ENCODE data around the gene FUT7. TPM values are rescaled to one million over a fixed set of nuclear protein-coding genes. Genes with fewer than 3 reads are reported as not detected.

FUT7 gene
- total RNA-seq, 4 donors from 2014 or later, result 0.20 TPM; not detected in 3

DNA sequence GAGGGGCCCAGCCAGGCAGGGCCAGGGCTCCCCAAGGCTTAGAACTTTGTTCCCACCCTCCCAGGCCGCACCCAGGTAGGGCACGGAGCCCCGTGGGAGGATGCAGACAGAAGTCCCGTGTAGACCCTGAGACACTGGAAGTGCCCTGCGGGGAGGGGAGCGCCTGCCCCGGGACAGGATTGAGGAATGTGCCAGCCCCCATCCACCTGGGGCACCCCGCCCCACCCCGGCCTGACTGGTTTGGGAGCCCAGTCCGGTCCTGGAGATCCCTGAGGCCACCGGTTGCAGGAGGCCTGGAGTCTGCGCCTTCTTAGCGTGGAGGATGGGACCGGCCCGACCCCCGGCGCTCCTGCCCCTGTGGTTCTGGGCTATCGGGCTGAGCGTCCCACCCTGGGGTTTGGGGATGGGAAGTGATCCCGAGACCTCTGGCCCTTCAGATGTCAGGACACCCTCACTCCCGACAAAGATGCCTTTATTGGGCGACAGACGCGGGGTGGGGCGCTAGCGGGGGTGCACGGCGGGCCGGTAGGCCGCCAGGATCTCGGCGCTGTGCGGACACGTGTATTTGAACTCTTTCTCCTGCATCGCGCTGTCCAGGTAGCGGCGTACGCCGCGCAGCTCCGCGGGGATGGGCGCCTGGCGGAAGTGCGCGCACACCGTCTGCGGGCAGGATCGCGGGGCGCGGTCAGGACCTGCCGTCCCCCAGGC is 37.6 kb downstream of the FUT7 start:
- Histone ChIP-seq H3K9me3 (no peaks in the 10 kb centered on the region), H3K4me3 (peak overlapping the region in 1 of 2 donors; percentile 28), H3K36me3 (peaks cover 0 to 18% of the 10 kb centered on the region in 2 donors), H3K4me1 (peaks cover 0 to 53% (median 31%) of the 10 kb centered on the region in 3 donors), H3K27me3 (peaks cover 54% of the 10 kb centered on the region), H3K27ac (no peak overlapping the region)
- WGBS, 2 donors (ENCODE audit: low coverage in 1 of 2), result no CpG with 5 or more reads among the region's 54 CpGs
- ATAC-seq, result no peak
- TF ChIP-seq EP300 (IDR thresholded peaks at IDR 0.05) (no peak), POLR2A (IDR thresholded peaks at IDR 0.05) (no peak), POLR2AphosphoS5 (IDR thresholded peaks at IDR 0.05) (no peak), CTCF (IDR thresholded peaks at IDR 0.05) (no peak)

- peak overlapping the region in 3 of 4 donors; percentile 90 to 96 (median 95) for H3K27ac ChIP-seq
Observed at GRCh38 chr9:136992819-136993369, 39.0 kb downstream of the FUT7 start.

GRCh38 chr9:136991993-136992818 is 39.7 kb downstream of the FUT7 start, which contains the start of gene PAXX:
Gene PAXX (plus strand): TSS chr9:136992422. CDS start chr9:136992444, 22 bp downstream.
- 0% methylated on average over 4 of the region's 92 CpGs; no CpG with 5 or more reads in 1 of the 2 donors for WGBS, 2 donors (ENCODE audit: low coverage in 1 of 2)
- H3K4me1 ChIP-seq, result peaks cover 0 to 53% (median 31%) of the 10 kb centered on the region in 3 donors
- no peaks in the 10 kb centered on the region for H3K9me3 ChIP-seq
- peak within 1 kb of the TSS; percentile 43 to 96 (median 92) for H3K27ac ChIP-seq
- H3K4me3 ChIP-seq, result peak within 1 kb of the TSS; percentile 67 to 80
- peak; percentile 95 for ATAC-seq
- peak in 1 of 2 donors; percentile 19 for TF ChIP-seq POLR2A (IDR thresholded peaks at IDR 0.05)
- peak in 2 of 4 experiments; percentile 4 to 12 for TF ChIP-seq CTCF (IDR thresholded peaks at IDR 0.05)
- no peak for TF ChIP-seq POLR2AphosphoS5 (IDR thresholded peaks at IDR 0.05)
- TF ChIP-seq EP300 (IDR thresholded peaks at IDR 0.05), result no peak
- H3K36me3 ChIP-seq, result peaks cover 0 to 18% of the 10 kb centered on the region in 2 donors
- H3K27me3 ChIP-seq, result peaks cover 43% of the 10 kb centered on the region

More at GRCh38 chr9:136992819-136993369, 39.0 kb downstream of the FUT7 start:
- Histone ChIP-seq H3K4me3 (peak overlapping the region; percentile 67 to 80), H3K4me1 (peaks cover 0 to 53% (median 31%) of the 10 kb centered on the region in 3 donors), H3K9me3 (no peaks in the 10 kb centered on the region), H3K36me3 (peaks cover 0 to 18% of the 10 kb centered on the region in 2 donors), H3K27me3 (peaks cover 47% of the 10 kb centered on the region)
- ATAC-seq, result no peak
- 70% methylated on average over 2 of the region's 18 CpGs; no CpG with 5 or more reads in 1 of the 2 donors for WGBS, 2 donors (ENCODE audit: low coverage in 1 of 2)
- TF ChIP-seq CTCF (IDR thresholded peaks at IDR 0.05) (no peak), POLR2A (IDR thresholded peaks at IDR 0.05) (no peak), EP300 (IDR thresholded peaks at IDR 0.05) (no peak), POLR2AphosphoS5 (IDR thresholded peaks at IDR 0.05) (no peak)

DNA sequence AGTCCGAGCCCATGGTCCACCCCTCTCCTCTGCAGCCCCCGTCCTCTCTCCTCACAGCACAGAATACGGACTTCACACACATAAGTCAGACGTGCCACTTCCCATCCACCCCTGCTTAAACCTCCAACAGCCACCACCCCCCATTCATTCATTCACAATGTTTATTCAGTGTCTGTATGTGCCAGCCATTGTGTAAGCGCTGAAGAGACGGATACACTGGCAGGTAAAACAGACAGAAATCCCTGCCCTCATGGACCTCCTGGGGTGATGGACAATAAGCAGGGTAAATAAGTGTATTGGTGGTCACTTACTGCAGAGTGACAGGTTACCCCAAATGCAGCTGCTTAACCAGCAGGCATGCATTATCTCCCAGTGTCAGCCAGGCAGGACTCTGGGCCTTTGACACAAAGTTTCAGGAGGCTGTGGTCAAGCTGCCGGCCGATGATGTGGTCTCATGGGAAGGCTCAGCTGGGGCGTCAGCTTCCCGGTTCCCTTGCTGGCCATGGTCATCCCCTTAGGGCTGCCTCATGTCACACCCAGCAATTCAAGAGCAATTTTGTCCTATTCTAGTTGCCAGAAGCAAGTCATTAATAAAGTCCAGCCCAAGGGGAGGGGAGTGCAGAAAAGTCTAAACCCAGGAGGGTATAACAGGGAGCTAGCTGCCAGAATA is 41.5 kb downstream of the FUT7 start:
- Histone ChIP-seq H3K4me3 (no peak overlapping the region), H3K27ac (no peak overlapping the region), H3K36me3 (peaks cover 0 to 18% of the 10 kb centered on the region in 2 donors), H3K4me1 (peaks cover 0 to 44% (median 17%) of the 10 kb centered on the region in 3 donors), H3K9me3 (no peaks in the 10 kb centered on the region), H3K27me3 (peaks cover 43% of the 10 kb centered on the region)
- TF ChIP-seq CTCF (IDR thresholded peaks at IDR 0.05), result no peak
- no peak for ATAC-seq
- WGBS, 2 donors (ENCODE audit: low coverage in 1 of 2), result 68 to 73% methylated on average over 6 of the region's 10 CpGs
